ENCODE results near the gene TTR.

TTR gene

DNA sequence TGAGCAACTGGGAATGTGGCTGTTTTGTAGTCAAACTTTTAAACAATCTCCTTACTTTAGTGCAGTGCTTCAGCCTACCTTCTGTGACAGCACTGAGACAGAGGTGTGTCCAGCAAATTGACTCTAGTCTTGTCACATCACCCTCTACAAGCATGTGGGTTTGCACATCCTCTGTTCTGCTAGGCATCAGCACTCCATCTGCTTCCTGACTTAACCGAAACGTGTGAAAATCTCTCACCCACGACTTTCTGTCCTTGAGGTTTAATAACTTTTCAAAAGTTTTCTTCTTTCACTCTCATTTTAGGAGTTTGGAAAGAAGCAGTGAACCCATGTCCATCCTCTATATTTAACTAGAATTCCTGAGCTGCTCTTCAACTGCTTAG is 42.6 kb downstream of the TTR start:
- no peak for DNase-seq (ENCODE audit: low read depth in 1 of 2, low spot score in 1 of 2)
- no peak for TF ChIP-seq SPI1 (IDR thresholded peaks at IDR 0.05; ENCODE audit: borderline replicate concordance, low read depth)
- TF ChIP-seq, protein P1, sequence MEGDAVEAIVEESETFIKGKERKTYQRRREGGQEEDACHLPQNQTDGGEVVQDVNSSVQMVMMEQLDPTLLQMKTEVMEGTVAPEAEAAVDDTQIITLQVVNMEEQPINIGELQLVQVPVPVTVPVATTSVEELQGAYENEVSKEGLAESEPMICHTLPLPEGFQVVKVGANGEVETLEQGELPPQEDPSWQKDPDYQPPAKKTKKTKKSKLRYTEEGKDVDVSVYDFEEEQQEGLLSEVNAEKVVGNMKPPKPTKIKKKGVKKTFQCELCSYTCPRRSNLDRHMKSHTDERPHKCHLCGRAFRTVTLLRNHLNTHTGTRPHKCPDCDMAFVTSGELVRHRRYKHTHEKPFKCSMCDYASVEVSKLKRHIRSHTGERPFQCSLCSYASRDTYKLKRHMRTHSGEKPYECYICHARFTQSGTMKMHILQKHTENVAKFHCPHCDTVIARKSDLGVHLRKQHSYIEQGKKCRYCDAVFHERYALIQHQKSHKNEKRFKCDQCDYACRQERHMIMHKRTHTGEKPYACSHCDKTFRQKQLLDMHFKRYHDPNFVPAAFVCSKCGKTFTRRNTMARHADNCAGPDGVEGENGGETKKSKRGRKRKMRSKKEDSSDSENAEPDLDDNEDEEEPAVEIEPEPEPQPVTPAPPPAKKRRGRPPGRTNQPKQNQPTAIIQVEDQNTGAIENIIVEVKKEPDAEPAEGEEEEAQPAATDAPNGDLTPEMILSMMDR (IDR thresholded peaks at IDR 0.05; ENCODE audit: insufficient read depth, low read length), result no peak
- TF ChIP-seq, protein P2, sequence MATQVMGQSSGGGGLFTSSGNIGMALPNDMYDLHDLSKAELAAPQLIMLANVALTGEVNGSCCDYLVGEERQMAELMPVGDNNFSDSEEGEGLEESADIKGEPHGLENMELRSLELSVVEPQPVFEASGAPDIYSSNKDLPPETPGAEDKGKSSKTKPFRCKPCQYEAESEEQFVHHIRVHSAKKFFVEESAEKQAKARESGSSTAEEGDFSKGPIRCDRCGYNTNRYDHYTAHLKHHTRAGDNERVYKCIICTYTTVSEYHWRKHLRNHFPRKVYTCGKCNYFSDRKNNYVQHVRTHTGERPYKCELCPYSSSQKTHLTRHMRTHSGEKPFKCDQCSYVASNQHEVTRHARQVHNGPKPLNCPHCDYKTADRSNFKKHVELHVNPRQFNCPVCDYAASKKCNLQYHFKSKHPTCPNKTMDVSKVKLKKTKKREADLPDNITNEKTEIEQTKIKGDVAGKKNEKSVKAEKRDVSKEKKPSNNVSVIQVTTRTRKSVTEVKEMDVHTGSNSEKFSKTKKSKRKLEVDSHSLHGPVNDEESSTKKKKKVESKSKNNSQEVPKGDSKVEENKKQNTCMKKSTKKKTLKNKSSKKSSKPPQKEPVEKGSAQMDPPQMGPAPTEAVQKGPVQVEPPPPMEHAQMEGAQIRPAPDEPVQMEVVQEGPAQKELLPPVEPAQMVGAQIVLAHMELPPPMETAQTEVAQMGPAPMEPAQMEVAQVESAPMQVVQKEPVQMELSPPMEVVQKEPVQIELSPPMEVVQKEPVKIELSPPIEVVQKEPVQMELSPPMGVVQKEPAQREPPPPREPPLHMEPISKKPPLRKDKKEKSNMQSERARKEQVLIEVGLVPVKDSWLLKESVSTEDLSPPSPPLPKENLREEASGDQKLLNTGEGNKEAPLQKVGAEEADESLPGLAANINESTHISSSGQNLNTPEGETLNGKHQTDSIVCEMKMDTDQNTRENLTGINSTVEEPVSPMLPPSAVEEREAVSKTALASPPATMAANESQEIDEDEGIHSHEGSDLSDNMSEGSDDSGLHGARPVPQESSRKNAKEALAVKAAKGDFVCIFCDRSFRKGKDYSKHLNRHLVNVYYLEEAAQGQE (IDR thresholded peaks at IDR 0.05; ENCODE audit: insufficient replicate concordance, low read depth), result no peak
- TF ChIP-seq GABPA (IDR thresholded peaks at IDR 0.05; ENCODE audit: low read depth), result no peak
- TF ChIP-seq POLR2AphosphoS5 (IDR thresholded peaks at IDR 0.05; ENCODE audit: low read depth), result no peak
- Histone ChIP-seq H3K4me3 (replicated peaks; ENCODE audit: insufficient read depth, low read length) (no peak overlapping the region), H3K27me3 (ENCODE audit: insufficient read depth, poor library complexity, severe bottlenecking) (peaks cover 3% of the 10 kb centered on the region), H3K27ac (replicated peaks) (no peak overlapping the region)

DNA sequence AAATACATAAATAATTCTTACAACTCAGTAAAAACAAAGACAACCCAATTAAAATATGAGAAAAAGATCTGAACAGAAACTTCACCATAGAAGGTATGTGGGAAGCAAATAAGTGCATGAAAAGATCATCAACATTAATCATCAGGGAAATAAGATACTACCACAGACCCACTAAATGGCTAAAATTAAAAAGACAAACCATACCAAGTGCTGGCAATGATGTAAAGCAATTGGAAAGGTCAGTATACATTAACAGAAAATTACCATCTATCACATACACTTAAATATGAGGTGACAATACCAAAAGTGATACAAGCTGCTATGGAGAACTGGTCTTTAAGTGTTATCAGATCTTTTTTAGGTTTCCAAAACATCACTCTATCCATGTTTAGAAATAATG is 44.7 kb downstream of the TTR start:
- DNase-seq (ENCODE audit: low read depth in 1 of 2, low spot score in 1 of 2), result no peak
- H3K27ac ChIP-seq (replicated peaks), result no peak overlapping the region
- peaks cover 3% of the 10 kb centered on the region for H3K27me3 ChIP-seq (ENCODE audit: insufficient read depth, poor library complexity, severe bottlenecking)
- no peak for TF ChIP-seq POLR2AphosphoS5 (IDR thresholded peaks at IDR 0.05; ENCODE audit: low read depth)
- H3K4me3 ChIP-seq (replicated peaks; ENCODE audit: insufficient read depth, low read length), result no peak overlapping the region

DNA sequence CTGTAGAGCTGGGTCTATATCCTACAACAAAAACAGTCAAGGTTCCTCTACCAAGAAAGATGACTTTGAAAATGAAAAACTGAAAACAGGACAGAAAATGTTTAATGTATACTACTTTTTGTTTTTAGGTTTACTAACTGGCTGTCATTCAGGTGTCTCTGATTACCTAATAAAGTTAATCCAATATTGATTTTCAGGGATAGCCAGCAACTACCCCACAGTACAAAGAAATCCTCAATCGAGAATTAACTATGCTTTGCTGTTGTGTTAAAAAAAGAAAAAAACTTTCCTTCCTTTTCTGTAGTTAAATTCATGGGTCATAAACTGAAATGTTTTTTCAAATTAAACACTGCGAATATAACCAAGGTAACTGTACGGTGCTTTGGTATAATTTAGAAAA is 45.8 kb downstream of the TTR start:
- H3K4me3 ChIP-seq (replicated peaks; ENCODE audit: insufficient read depth, low read length), result no peak overlapping the region
- H3K27me3 ChIP-seq (ENCODE audit: insufficient read depth, poor library complexity, severe bottlenecking), result peaks cover 3% of the 10 kb centered on the region
- TF ChIP-seq POLR2AphosphoS5 (IDR thresholded peaks at IDR 0.05; ENCODE audit: low read depth) (no peak), GABPA (IDR thresholded peaks at IDR 0.05; ENCODE audit: low read depth) (no peak), SPI1 (IDR thresholded peaks at IDR 0.05; ENCODE audit: borderline replicate concordance, low read depth) (no peak)
- TF ChIP-seq, protein P2 (IDR thresholded peaks at IDR 0.05; ENCODE audit: insufficient replicate concordance, low read depth), result no peak
- TF ChIP-seq, protein P1 (IDR thresholded peaks at IDR 0.05; ENCODE audit: insufficient read depth, low read length), result no peak
- no peak overlapping the region for H3K27ac ChIP-seq (replicated peaks)
- no peak for DNase-seq (ENCODE audit: low read depth in 1 of 2, low spot score in 1 of 2)

DNA sequence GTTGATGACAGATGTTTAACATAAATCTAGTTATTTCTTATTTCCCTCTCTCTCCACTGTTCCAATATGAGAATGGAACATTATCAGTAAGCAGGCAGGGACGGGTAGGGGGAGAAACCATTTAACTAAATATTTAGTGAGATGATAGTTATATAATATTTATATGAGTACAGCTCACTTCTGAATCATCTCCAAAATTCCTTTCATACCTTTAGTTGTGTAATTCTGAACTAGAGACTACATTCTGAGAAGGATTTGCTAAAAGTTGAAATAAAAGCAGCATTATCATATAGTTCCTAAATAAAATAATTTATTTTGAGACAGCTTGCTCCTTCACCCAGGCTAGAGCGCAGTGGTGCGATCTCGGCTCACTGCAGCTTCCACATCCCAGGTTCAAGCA is 51.3 kb downstream of the TTR start:
- TF ChIP-seq, protein P2 (IDR thresholded peaks at IDR 0.05; ENCODE audit: insufficient replicate concordance, low read depth), result no peak
- TF ChIP-seq GABPA (IDR thresholded peaks at IDR 0.05; ENCODE audit: low read depth), result no peak
- no peak for DNase-seq (ENCODE audit: low read depth in 1 of 2, low spot score in 1 of 2)
- H3K4me3 ChIP-seq (replicated peaks; ENCODE audit: insufficient read depth, low read length), result no peak overlapping the region
- H3K27me3 ChIP-seq (ENCODE audit: insufficient read depth, poor library complexity, severe bottlenecking), result peaks cover 12% of the 10 kb centered on the region
- H3K27ac ChIP-seq (replicated peaks), result no peak overlapping the region

Data from HL-60 (cell line).